HG03565 (cell line): ENCODE results near the gene CABP2.
"Not testable (repeated sequence)": the region's sequence is repeated elsewhere in the genome, so short reads cannot be mapped to it uniquely, and the experiment has no call there.

Experiments used
- ATAC-seq: cut with Tn5 transposase; IDR thresholded peaks from one replicate; pipeline ENCODE4 v1.9.1; 2021; ENCODE audit warnings: mild to moderate bottlenecking, moderate library complexity; ENCODE audit not compliant: unreplicated experiment

The CABP2 gene

DNA sequence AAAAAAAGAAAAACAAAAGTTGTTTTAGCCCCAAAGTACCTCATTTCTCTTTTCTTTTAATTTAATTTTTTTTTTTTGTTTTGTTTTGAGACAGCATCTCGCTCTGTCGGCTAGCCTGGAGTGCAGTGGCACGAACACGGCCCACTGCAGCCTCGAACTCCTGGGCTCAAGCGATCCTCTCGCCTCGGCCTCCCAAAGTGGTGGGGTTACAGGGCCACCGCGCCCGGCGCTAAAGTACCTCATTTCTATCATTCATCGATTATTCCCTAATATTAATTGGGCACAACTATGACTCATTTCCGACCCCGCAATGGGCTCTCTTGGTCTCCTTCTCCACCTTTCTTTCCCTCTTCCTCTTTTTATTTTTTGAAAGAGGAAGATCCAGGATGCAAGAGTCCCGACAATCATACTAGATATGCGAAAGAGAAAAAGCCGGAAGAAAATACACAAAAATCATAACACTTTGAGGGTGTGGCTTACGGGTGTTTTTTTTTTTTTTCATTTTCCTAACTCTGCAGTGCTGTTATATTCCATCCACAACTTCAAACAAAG lies 40.9 kb downstream of the CABP2 start:
- ATAC-seq: no peak

DNA sequence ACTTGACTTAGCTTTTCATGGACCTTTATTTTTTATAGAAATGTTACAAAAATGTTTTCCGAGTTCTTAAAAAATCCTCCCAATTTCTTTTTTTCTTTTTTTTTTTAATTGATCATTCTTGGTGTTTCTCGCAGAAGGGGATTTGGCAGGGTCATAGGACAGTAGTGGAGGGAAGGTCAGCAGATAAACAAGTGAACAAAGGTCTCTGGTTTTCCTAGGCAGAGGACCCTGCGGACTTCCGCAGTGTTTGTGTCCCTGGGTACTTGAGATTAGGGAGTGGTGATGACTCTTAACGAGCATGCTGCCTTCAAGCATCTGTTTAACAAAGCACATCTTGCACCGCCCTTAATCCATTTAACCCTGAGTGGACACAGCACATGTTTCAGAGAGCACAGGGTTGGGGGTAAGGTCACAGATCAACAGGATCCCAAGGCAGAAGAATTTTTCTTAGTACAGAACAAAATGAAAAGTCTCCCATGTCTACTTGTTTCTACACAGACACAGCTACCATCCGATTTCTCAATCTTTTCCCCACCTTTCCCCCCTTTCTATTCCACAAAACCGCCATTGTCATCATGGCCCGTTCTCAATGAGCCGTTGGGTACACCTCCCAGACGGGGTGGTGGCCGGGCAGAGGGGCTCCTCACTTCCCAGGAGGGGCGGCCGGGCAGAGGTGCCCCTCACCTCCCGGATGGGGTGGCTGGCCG lies 45.7 kb downstream of the CABP2 start:
- ATAC-seq: not testable (repeated sequence)

DNA sequence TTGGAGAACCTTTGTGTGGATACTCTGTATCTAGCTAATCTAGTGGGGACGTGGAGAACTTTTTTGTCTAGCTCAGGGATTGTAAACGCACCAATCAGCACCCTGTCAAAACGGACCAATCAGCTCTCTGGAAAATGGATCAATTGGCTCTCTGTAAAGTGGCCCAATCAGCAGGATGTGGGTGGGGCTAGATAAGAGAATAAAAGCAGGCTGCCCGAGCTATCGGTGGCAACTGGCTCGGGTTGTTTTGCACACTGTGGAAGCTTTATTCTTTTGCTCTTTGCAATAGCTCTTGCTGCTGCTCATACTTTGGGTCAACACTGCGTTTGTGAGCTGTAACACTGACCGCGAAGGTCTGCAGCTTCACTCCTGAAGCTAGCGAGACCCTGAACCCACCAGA lies 46.6 kb downstream of the CABP2 start:
- ATAC-seq: not testable (repeated sequence)

DNA sequence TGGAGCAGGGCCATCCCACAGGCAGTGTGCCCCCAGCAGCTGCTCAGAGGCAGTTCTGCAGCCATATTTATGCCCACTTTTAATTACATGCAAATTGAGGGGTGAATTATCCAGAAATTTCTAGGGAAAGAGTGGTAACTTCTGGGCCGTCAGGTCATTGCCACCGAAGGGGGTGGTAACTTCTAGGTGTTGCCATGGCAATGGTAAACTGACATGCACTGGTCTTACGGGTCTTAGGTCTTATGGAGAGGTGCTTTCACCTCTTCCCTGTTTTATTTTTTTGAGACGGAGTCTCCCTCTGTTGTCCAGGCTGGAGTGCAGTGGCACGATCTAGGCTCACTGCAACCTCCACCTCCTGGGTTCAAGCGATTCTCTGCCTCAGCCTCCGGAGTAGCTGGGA lies 50.4 kb downstream of the CABP2 start:
- no peak for ATAC-seq

DNA sequence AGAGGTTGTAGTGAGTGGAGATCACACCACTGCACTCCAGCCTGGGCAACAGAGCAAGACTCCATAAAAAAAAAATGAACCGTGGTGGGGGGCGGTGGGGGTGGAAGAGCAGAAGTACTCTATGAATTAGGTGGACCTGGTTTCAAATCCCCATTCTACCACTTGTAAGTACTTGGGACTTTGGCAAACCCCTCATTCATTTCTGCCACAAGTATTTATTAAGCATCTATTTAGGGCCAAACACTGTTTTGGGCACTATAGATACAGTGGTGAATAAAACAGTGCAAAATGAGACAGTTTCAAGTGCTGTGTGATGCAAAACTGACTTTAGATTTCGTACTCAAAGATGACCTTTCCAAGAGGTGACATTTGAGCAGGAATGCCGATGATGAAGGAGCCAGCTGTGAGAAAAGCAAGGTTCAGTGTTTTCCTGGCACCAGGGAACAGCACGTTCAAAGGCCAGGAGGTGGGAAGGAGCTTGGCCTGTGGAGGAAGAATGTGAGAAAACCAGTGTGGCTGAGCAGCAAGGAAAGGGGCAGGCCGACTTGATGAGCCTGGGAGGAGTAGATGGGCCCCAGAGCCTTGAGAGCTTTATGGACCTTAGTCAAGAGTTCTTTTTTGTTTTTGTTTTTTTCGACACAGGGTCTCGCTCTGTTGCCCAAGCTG lies 52.8 kb downstream of the CABP2 start:
- no peak for ATAC-seq

DNA sequence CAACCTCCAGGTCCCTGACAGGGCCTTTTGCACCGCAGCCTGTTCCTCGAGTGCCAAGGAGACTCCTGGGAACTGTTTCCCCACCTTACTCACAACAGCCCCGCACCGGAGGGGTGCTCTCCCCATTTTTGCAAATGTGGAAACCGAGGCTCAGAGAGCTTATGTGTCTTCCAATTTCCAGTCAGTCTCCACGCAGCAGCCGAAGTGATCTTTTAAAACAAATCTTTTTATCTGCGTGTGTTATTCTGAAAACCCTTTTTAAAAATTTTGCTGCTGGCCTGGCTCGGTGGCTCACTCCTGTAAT lies 53.8 kb downstream of the CABP2 start:
- no peak for ATAC-seq
